Brain microvascular endothelial cell (primary cell): Measurements from ENCODE around the gene APEX1.

Source experiments
- DNase-seq: peaks from one replicate; pipeline ENCODE4 v3.0.0-alpha.2; 2020
- H3K27ac ChIP-seq: fragments of 250-450 bp; sonication (Bioruptor Pico); 2 replicates; pipeline ENCODE4 v1.5.1; 2020; ENCODE audit warnings: mild to moderate bottlenecking, moderate library complexity
- H3K27me3 ChIP-seq: fragments of 250-450 bp; sonication (Bioruptor Pico); replicated peaks from 2 replicates; pipeline ENCODE4 v1.5.1; 2020; ENCODE audit warnings: mild to moderate bottlenecking
- H3K36me3 ChIP-seq: fragments of 250-450 bp; sonication (Bioruptor Pico); replicated peaks from 2 replicates; pipeline ENCODE4 v1.5.1; 2020; ENCODE audit warnings: mild to moderate bottlenecking
- H3K4me3 ChIP-seq: 2 replicates; pipeline ENCODE4 v1.5.1; 2011; ENCODE audit warnings: low read depth, mild to moderate bottlenecking, control low read depth, low read length, moderate library complexity
- in situ Hi-C: cut with HindIII; loops from 2 replicates; pipeline ENCODE4 v1.10.0; 2017; ENCODE audit warnings: low sequenced_read_pairs, low pct_ligation_motif_present
- TF ChIP-seq, protein P1 (sequence below): IDR thresholded peaks from 2 replicates; pipeline ENCODE4 v1.5.1; 2011; ENCODE audit warnings: low read depth, mild to moderate bottlenecking, moderate library complexity, low read length, control low read depth, inconsistent platforms; ENCODE audit errors: missing control alignments

The APEX1 gene

DNA sequence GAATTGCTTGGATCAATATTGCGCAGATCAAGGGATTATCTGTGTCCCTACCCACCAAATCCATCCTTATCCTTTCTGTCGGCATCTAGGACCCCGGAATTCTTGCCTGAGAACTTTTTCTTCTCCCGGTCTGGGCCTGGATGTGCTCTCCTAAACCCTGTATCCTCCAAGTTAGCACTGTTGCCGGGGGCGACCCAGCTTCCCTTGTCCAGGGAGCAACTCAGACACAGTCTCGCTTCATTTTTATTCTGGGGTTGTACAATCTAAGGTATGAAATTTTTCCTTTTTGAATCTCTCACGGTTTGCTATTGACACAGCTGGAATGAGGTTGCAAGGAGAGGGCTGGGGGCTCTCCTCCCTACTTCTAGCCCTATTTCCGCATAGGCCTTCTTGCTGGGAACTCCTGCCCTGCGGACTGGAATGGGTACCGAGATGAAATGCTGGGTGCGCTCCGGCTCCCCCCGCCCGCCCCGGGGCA lies 13.8 kb downstream of the APEX1 start:
- Histone ChIP-seq H3K4me3 (peak overlapping the region; percentile 99), H3K36me3 (peaks cover 12% of the 10 kb centered on the region), H3K27ac (peak overlapping the region; percentile 82), H3K27me3 (no peaks in the 10 kb centered on the region)
- TF ChIP-seq, protein P1, sequence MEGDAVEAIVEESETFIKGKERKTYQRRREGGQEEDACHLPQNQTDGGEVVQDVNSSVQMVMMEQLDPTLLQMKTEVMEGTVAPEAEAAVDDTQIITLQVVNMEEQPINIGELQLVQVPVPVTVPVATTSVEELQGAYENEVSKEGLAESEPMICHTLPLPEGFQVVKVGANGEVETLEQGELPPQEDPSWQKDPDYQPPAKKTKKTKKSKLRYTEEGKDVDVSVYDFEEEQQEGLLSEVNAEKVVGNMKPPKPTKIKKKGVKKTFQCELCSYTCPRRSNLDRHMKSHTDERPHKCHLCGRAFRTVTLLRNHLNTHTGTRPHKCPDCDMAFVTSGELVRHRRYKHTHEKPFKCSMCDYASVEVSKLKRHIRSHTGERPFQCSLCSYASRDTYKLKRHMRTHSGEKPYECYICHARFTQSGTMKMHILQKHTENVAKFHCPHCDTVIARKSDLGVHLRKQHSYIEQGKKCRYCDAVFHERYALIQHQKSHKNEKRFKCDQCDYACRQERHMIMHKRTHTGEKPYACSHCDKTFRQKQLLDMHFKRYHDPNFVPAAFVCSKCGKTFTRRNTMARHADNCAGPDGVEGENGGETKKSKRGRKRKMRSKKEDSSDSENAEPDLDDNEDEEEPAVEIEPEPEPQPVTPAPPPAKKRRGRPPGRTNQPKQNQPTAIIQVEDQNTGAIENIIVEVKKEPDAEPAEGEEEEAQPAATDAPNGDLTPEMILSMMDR = no peak
- in situ Hi-C loops = no loop called here
- DNase-seq = no peak

DNA sequence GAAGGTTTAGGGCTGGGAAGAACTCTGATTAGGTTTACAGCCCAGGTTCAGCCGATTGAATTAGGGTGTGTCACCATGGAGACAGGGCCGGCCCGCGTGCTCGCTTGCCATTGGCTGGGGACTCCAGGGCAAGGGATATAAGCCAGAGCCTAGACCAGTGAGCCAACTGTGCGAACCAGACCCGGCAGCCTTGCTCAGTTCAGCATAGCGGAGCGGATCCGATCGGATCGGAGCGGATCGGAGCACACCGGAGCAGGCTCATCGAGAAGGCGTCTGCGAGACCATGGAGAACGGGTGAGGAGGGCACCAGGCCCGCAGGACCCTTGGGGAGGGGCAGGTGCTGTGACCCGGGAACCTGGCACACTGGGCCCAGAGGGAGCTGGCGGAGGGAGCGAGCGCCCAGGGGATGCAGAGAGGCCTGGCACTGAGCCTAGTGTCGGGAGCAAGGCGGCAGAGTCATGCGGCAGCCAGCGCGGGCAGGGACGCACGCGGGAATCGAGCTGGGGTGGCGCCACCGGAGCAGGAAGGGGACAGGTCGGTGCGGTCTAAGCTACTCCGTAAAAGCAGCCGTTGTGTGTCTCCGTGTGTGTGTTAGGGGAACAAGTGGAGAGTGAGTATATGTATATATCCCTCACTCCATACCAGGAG lies 14.3 kb downstream of the APEX1 start, which contains the start of gene PNP:
Gene PNP, plus strand, starts transcription at position 165 of the 648 bp plus-strand sequence. Its CDS starts 119 bp downstream, at position 284.
- DNase-seq = peak; percentile 89
- Histone ChIP-seq H3K4me3 (peak within 1 kb of the TSS; percentile 99), H3K27me3 (no peaks in the 10 kb centered on the region), H3K27ac (peak within 1 kb of the TSS; percentile 82), H3K36me3 (peaks cover 18% of the 10 kb centered on the region)
- in situ Hi-C loops = no loop called here
- TF ChIP-seq, protein P1 = no peak

DNA sequence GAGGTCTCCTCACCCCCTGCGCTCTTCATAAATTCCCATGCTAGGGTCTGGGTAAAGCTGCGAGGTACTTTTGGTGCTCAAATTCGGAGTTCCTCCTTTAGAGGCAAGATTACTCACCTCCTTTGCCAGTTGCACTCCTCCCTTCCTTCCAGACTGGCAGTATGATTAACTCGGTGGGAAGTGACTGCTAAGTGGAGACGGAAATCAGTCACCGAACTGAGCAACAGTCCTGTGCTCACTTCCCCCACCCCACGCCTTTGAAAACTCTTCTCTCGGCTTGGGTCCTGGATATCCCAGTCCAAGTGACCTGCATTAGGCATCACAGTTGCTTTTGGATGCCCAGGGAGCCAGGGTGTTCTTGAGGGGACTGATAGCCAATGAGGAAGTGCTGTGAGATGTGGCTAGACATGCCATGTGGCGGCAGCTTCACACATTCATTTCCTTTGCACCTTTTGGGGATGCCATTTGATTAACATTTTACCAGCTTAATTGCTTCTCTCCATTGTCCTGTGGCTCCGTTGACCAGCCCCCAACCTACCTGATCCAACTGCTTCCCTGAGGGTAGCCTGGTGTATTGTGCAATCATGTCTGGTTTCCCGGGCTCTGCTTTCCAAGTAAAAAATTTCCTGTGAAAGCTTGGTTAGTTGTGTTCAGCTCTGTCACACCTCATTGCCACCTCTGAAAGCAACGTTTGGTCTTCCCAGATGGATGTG lies 15.0 kb downstream of the APEX1 start:
- Histone ChIP-seq H3K36me3 (peaks cover 25% of the 10 kb centered on the region), H3K27me3 (no peaks in the 10 kb centered on the region), H3K4me3 (peak overlapping the region; percentile 99), H3K27ac (peak overlapping the region; percentile 82)
- in situ Hi-C loops = no loop called here
- DNase-seq = peak; percentile 62
- TF ChIP-seq, protein P1 = no peak

DNA sequence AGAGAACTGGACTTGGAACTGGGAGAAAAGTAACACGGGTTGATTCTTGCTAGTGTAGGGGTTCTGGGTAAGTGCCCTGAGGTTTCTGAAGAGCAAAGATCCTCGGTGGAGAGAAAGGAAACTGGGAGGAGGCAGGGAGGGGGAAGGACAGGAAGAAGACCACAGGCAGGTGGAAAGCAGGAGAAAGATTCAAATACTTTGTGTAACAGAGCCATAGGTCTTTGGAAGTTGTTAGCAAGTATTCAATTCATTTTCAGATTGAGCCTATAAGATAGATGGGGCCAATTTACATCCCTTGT lies 15.5 kb downstream of the APEX1 start:
- peaks cover 30% of the 10 kb centered on the region for H3K36me3 ChIP-seq
- H3K4me3 ChIP-seq = peak overlapping the region; percentile 99
- H3K27me3 ChIP-seq = no peaks in the 10 kb centered on the region
- DNase-seq = no peak
- H3K27ac ChIP-seq = no peak overlapping the region
- in situ Hi-C loops = no loop called here
- TF ChIP-seq, protein P1 = no peak

DNA sequence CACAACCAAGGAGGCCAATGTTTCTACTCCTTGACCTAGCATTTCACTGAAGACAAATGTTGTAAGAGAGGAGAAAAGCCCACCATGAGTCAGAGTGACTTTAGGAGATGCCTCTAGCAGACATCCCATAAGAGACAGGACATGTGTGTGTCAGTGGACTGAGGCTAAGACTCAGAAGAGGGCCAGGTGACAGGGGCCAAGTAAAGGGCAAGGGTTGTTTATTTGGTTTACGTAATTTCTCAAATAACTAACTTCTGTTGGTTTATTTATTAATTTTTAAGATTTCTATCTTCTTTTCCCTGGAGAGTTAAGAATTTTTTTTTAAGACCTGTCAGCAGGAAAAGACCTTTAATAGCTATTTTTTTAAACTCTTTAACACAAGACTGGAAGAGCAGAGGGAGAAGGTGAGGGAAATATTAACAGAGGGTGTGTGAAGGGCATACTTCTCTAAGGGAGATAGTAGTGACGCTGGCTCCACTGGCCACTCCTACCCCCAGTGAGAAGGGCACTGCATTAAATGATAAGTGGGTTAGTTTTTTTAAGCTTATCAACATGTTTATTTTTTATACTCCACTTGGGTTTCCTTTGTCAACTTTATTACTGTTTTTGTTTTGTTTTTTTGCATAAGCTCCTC lies 17.6 kb downstream of the APEX1 start:
- no peak overlapping the region for H3K4me3 ChIP-seq
- H3K36me3 ChIP-seq = peaks cover 46% of the 10 kb centered on the region
- in situ Hi-C loops = no loop called here
- H3K27me3 ChIP-seq = no peaks in the 10 kb centered on the region
- DNase-seq = no peak
- TF ChIP-seq, protein P1 = no peak
- H3K27ac ChIP-seq = no peak overlapping the region
